Measurements from ENCODE around the gene CIRBP. TPM values are rescaled to one million over a fixed set of nuclear protein-coding genes. Genes with fewer than 3 reads are reported as not detected.

CIRBP gene
- total and polyA plus RNA-seq, 9 of the 15 experiments (the other 6 are each of a cell fraction or from before 2014, with no cell fraction given) = 20.5 to 327 (median 176) TPM

DNA sequence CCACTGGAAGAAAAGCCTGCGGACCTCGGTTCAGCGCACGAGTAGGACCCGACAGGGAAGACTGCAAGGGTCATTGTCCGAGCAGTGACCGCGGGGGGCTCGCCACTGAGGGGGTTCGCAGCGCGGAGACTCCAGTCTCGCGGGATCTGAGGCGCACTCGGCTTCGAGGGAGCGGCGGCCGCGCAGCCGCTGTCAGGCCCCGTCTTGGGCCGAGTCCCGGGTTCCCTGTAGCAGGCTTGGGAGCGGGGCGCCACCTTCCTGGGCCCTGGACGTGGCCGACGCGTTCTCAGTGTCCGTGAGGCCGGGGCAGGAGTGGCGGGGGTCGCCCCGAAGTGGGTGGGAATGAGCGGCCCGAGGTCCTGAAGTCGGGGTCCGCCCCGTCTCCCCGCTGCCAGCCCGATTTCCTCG, 5.7 kb downstream of the CIRBP start (continued):
- TF ChIP-seq TAF1 (IDR thresholded peaks at IDR 0.05; ENCODE audit: control insufficient read depth, extremely low read depth, insufficient read depth, low read length, severe bottlenecking) (no peak), THRB (CRISPR knock-in tag; conservative IDR thresholded peaks at IDR 0.05) (0 out of 2 replicates have a peak, but pooled peaks have one; percentile 51), FOXM1 (IDR thresholded peaks at IDR 0.05; ENCODE audit: low read depth) (no peak), FOXM1 (CRISPR knock-in tag; IDR thresholded peaks at IDR 0.05; ENCODE audit: low read depth) (no peak), CREB3L1 (IDR thresholded peaks at IDR 0.05; ENCODE audit: borderline replicate concordance, low read depth) (peak; percentile 76; the same call in 1 of the 2 replicates), DPF2 (IDR thresholded peaks at IDR 0.05) (no peak), ZNF143 (CRISPR knock-in tag; IDR thresholded peaks at IDR 0.05) (no peak), POLR2AphosphoS2 (IDR thresholded peaks at IDR 0.05; ENCODE audit: low read length) (no peak), DNMT1 (IDR thresholded peaks at IDR 0.05) (no peak), MED1 (CRISPR knock-in tag; IDR thresholded peaks at IDR 0.05; ENCODE audit: borderline replicate concordance) (no peak), MCM7 (IDR thresholded peaks at IDR 0.05) (no peak), MEF2A (IDR thresholded peaks at IDR 0.05; ENCODE audit: control insufficient read depth, low read depth, low read length) (no peak), EP400 (IDR thresholded peaks at IDR 0.05) (peak; percentile 21), NEUROD1 (IDR thresholded peaks at IDR 0.05; ENCODE audit: borderline replicate concordance, low read depth, low read length, partially characterized antibody) (no peak), NR4A1 (CRISPR knock-in tag; IDR thresholded peaks at IDR 0.05) (no peak), NR4A1 (tag; IDR thresholded peaks at IDR 0.05) (no peak), ZNF75A (CRISPR knock-in tag; IDR thresholded peaks at IDR 0.05) (no peak), YY1 (IDR thresholded peaks at IDR 0.05; ENCODE audit: borderline replicate concordance in 1 of 3, control insufficient read depth in 1 of 3, extremely low read depth in 1 of 3, insufficient read depth in 3 of 3, insufficient read length in 1 of 3, insufficient replicate concordance in 2 of 3, low read depth in 1 of 3, low read length in 2 of 3) (no peak), TEAD4 (IDR thresholded peaks at IDR 0.05; ENCODE audit: low read length) (no peak), TEAD4 (CRISPR knock-in tag; IDR thresholded peaks at IDR 0.05; ENCODE audit: borderline replicate concordance) (no peak), GATAD2A (IDR thresholded peaks at IDR 0.05) (no peak), MAZ (CRISPR knock-in tag; conservative IDR thresholded peaks at IDR 0.05 in 1 of 2, IDR thresholded peaks at IDR 0.05 in 1 of 2) (peak in 1 of 2 experiments; percentile 9; a peak in 1 of 4 replicates), ATF7 (IDR thresholded peaks at IDR 0.05) (no peak), ZNF175 (CRISPR knock-in tag; IDR thresholded peaks at IDR 0.05; ENCODE audit: low read depth) (0 out of 2 replicates have a peak, but pooled peaks have one; percentile 7)

Data from K562 (cell line).